ENCODE measurements around the gene PLS1. TPM values are rescaled to one million over a fixed set of nuclear protein-coding genes. Genes with fewer than 3 reads are reported as not detected.

The PLS1 gene
- total RNA-seq, 2 experiments from 2014 or later: 0.63 to 0.92 TPM

DNA sequence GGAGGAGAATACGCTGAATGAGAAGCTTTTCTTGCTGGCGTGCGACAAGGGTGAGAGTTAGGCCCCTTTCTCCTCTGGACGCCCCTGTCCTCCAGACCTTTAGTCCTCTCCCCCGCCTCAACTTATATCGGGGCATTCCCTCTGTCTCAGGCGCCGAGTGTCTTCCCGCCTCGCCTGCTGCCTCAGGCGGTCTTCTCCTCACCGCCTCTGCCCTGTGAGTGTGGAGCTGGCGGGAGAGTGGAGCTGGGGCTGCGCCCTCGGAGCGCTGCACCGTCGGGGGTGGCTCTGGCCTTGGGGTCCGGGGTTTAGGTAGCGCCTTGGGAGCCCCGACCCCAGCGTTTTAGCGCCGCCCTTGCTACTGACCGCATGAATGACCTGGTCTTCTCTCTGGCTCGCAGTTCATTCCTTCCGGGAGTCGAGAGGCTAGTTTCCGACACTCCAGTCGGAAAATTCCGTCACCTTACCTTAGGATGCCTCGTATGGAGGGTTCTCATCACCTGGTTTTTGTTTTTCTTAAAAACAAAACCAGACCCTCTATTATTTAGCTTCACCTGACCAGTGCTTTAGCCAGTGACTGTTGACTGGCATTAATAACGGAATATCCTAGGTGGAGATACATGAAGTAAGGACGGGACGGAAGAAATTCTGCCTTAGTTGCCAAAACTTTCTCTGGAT lies 128.6 kb downstream of the PLS1 start:
- Histone ChIP-seq H3K4me3 (ENCODE audit: low read length) (peak overlapping the region; percentile 70), H3K36me3 (ENCODE audit: insufficient read depth, low read length) (no peaks in the 10 kb centered on the region), H3K27me3 (ENCODE audit: control insufficient read depth in 1 of 2, insufficient read depth in 2 of 2, low read length in 2 of 2) (no peaks in the 10 kb centered on the region), H3K27ac (ENCODE audit: low read depth in 1 of 2, low read length in 2 of 2) (no peak overlapping the region), H3K9me3 (ENCODE audit: control insufficient read depth in 1 of 2, insufficient read depth in 1 of 2, low read length in 2 of 2) (no peaks in the 10 kb centered on the region), H3K4me1 (ENCODE audit: insufficient read depth, low read length) (peaks cover 12% of the 10 kb centered on the region)
- Mint-ChIP-seq H3K36me3 (ENCODE audit: low read depth) (peaks cover 3% of the 10 kb centered on the region), H3K4me3 (peak overlapping the region; percentile 93), H3K4me1 (ENCODE audit: low read depth) (peaks cover 36% of the 10 kb centered on the region), H3K9me3 (no peaks in the 10 kb centered on the region), H3K27ac (peak overlapping the region; percentile 85), H3K27me3 (peaks cover 18% of the 10 kb centered on the region)
- intact Hi-C loops (cut with DNase I, micrococcal nuclease): loop anchor here (1.0 to 10.0 kb wide), 6 partner anchors 128 to 1247 kb away; partner anchors contain the start of genes ATR (in 2 of the 2), DIPK2A (in 2 of the 2) and PLS1 (in 1 of the 2)
- POLR2A ChIA-PET: interaction anchor here (0.6 to 2.6 kb wide), 8 partner anchors 8 to 1247 kb away, joined by 3 to 17 read pairs (median 6); partner anchors contain the start of genes ATR, DIPK2A and U2SURP
- DNase-seq (peak in 6 of 14 experiments; percentile 1 to 39 (median 6)), ATAC-seq (ENCODE audit: poor library complexity) (peak; percentile 1)
- CTCF ChIA-PET: no interaction called here
- TF ChIP-seq, protein P1, sequence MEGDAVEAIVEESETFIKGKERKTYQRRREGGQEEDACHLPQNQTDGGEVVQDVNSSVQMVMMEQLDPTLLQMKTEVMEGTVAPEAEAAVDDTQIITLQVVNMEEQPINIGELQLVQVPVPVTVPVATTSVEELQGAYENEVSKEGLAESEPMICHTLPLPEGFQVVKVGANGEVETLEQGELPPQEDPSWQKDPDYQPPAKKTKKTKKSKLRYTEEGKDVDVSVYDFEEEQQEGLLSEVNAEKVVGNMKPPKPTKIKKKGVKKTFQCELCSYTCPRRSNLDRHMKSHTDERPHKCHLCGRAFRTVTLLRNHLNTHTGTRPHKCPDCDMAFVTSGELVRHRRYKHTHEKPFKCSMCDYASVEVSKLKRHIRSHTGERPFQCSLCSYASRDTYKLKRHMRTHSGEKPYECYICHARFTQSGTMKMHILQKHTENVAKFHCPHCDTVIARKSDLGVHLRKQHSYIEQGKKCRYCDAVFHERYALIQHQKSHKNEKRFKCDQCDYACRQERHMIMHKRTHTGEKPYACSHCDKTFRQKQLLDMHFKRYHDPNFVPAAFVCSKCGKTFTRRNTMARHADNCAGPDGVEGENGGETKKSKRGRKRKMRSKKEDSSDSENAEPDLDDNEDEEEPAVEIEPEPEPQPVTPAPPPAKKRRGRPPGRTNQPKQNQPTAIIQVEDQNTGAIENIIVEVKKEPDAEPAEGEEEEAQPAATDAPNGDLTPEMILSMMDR (IDR thresholded peaks at IDR 0.05): no peak

DNA sequence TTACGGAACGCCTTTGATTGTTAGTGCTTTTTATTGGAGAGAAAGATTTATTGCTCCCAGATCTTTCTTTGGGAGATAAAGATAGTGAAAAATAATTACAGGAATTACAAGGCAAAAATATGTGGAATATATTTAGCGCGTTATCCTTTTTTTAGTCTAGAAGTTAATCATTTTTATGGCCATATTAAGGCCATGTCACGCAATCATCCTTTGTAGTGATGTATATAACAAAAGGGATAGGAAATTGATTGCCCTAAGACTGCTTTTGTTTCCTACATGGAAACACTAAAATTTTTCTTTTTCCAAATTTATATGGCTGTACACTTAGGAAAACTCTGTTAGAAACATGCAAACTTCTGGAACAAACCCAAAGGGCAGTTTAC lies 129.2 kb downstream of the PLS1 start:
- intact Hi-C loops (cut with DNase I, micrococcal nuclease): loop anchor here in 1 of 2 experiments (5.0 to 10.0 kb wide), 3 partner anchors 128 to 272 kb away; partner anchors contain the start of gene PLS1
- CTCF ChIA-PET: no interaction called here
- Mint-ChIP-seq H3K27ac (peak overlapping the region; percentile 85), H3K4me3 (peak overlapping the region; percentile 93), H3K4me1 (ENCODE audit: low read depth) (peaks cover 36% of the 10 kb centered on the region), H3K36me3 (ENCODE audit: low read depth) (peaks cover 3% of the 10 kb centered on the region), H3K9me3 (no peaks in the 10 kb centered on the region), H3K27me3 (peaks cover 15% of the 10 kb centered on the region)
- Histone ChIP-seq H3K9me3 (ENCODE audit: control insufficient read depth in 1 of 2, insufficient read depth in 1 of 2, low read length in 2 of 2) (no peaks in the 10 kb centered on the region), H3K27me3 (ENCODE audit: control insufficient read depth in 1 of 2, insufficient read depth in 2 of 2, low read length in 2 of 2) (no peaks in the 10 kb centered on the region), H3K36me3 (ENCODE audit: insufficient read depth, low read length) (no peaks in the 10 kb centered on the region), H3K27ac (ENCODE audit: low read depth in 1 of 2, low read length in 2 of 2) (no peak overlapping the region), H3K4me1 (ENCODE audit: insufficient read depth, low read length) (peaks cover 12% of the 10 kb centered on the region), H3K4me3 (ENCODE audit: low read length) (peak overlapping the region; percentile 70)
- POLR2A ChIA-PET: interaction anchor here (0.8 to 2.6 kb wide), 4 partner anchors 8 to 276 kb away, joined by 3 to 17 read pairs (median 12); partner anchors contain the start of genes ATR and U2SURP
- TF ChIP-seq, protein P1 (IDR thresholded peaks at IDR 0.05): no peak
- DNase-seq (no peak), ATAC-seq (ENCODE audit: poor library complexity) (no peak)

DNA sequence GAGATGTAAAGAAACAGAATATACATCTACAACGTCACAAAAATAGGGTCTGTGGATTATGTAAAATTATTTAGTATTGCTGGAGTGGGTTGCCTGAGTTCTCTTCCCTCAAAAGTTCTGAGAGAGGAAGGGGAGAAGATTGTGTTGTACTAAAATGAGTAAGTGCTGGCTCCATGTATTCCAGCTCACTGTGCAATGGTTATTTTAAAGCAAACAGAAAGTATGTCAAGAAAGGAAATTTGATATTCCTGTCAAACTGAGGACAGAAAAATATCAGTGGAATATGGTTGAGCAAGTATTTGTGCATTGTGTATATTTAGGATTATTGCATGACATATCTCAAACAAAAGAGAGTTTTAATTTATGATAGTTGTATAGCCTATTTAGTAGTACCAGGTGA lies 129.8 kb downstream of the PLS1 start:
- H3K36me3 Mint-ChIP-seq (ENCODE audit: low read depth): peaks cover 3% of the 10 kb centered on the region
- no peaks in the 10 kb centered on the region for H3K9me3 ChIP-seq (ENCODE audit: control insufficient read depth in 1 of 2, insufficient read depth in 1 of 2, low read length in 2 of 2)
- ChIA-PET CTCF (no interaction called here), POLR2A (interaction anchor here (0.9 kb wide), 1 partner anchor 147 kb away, joined by 4 read pairs; the partner anchor contains the start of gene ATR)
- peak overlapping the region; percentile 54 for H3K4me3 Mint-ChIP-seq
- no peaks in the 10 kb centered on the region for H3K36me3 ChIP-seq (ENCODE audit: insufficient read depth, low read length)
- intact Hi-C loops (cut with DNase I, micrococcal nuclease): loop anchor here in 1 of 2 experiments (5.0 to 10.0 kb wide), 3 partner anchors 129 to 271 kb away; partner anchors contain the start of gene PLS1
- TF ChIP-seq, protein P1 (IDR thresholded peaks at IDR 0.05): no peak
- peaks cover 36% of the 10 kb centered on the region for H3K4me1 Mint-ChIP-seq (ENCODE audit: low read depth)
- no peak overlapping the region for H3K27ac ChIP-seq (ENCODE audit: low read depth in 1 of 2, low read length in 2 of 2)
- no peaks in the 10 kb centered on the region for H3K9me3 Mint-ChIP-seq
- H3K4me1 ChIP-seq (ENCODE audit: insufficient read depth, low read length): peaks cover 12% of the 10 kb centered on the region
- peaks cover 8% of the 10 kb centered on the region for H3K27me3 Mint-ChIP-seq
- H3K4me3 ChIP-seq (ENCODE audit: low read length): no peak overlapping the region
- DNase-seq (no peak), ATAC-seq (ENCODE audit: poor library complexity) (no peak)
- no peaks in the 10 kb centered on the region for H3K27me3 ChIP-seq (ENCODE audit: control insufficient read depth in 1 of 2, insufficient read depth in 2 of 2, low read length in 2 of 2)
- H3K27ac Mint-ChIP-seq: no peak overlapping the region
